RPMI7951 (cell line): ENCODE results near the gene ERBB2. TPM values are rescaled to one million over a fixed set of nuclear protein-coding genes. Genes with fewer than 3 reads are reported as not detected.
"Not testable (repeated sequence)": the region's sequence is repeated elsewhere in the genome, so short reads cannot be mapped to it uniquely, and the experiment has no call there.

Experiments
- DNase-seq: peaks from one replicate; pipeline ENCODE4 v3.0.0-alpha.2; 2012; ENCODE audit warnings: low read depth
- total RNA-seq: library from RNA; depleted of rRNA; stranded (reverse); fragments of >200 nt; shearing (Covaris generic); gene quantifications from 2 replicates; pipeline ENCODE4 v1.2.3, GENCODE V29; 2014

ERBB2 gene
- total RNA-seq, 1 experiment from 2014 or later, result 11.5 TPM

DNA sequence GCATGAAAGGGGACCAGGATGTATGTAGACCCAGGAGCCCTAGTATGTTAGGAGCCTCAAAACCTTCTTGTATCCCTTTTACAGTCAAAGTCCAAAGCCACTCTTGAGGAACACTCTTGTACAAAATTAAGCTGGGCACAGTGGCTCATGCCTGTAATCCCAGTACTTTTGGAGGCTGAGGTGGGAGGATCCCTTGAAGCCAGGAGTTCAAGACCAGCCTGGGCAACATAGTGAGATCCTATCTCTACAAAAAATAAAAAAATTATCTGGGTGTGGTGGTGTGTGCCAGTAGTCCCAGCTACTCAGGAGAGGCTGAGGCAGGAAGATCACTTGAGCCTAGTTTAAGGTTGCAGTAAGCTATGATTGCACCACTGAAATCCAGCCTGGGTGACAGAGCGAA is 26.1 kb downstream of the ERBB2 start:
- not testable (repeated sequence) for DNase-seq

DNA sequence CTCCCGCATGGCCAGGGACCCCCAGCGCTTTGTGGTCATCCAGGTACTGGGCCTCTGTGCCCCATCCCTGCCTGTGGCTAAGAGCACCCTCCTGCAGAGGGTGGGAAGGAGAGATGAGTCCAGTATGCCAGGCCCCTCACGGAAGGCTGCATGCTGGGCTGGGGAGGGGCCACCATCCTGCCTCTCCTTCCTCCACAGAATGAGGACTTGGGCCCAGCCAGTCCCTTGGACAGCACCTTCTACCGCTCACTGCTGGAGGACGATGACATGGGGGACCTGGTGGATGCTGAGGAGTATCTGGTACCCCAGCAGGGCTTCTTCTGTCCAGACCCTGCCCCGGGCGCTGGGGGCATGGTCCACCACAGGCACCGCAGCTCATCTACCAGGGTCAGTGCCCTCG is 26.8 kb downstream of the ERBB2 start:
- no peak for DNase-seq

DNA sequence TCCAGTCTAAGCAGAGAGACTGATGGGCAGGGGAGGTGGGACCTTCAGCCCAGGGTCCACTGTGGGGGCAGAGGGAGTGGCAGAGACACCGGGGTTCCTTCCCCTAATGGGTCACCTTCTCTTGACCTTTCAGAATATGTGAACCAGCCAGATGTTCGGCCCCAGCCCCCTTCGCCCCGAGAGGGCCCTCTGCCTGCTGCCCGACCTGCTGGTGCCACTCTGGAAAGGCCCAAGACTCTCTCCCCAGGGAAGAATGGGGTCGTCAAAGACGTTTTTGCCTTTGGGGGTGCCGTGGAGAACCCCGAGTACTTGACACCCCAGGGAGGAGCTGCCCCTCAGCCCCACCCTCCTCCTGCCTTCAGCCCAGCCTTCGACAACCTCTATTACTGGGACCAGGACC is 27.7 kb downstream of the ERBB2 start:
- DNase-seq, result no peak

DNA sequence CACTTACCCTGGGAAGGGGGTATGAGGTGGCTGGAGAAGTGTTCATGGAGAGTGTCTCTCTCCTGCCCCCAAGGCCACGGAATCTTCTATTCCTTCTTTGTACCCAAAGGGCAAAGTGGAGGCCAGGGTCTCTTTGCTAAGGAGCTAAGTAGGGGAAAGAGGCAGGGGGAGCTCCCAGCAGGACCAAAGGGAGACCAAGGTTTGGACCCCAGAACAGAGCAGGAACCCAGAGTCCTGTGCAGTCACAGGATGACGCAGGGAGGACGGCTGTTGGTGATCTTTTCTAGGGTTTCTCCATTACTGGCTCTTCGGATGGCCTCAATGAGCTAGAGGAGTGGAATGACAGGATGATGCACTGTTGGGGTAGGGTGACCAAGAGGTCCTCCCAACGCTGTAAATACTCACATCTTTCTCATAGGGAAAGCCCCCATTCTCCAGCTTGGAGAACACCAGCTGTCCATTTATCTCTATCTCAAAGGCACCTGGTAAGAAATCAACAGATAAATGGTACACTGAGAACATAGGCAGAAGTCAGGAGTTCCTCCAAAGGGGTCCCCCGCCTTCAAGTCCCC is 29.5 kb downstream of the ERBB2 start:
- no peak for DNase-seq

DNA sequence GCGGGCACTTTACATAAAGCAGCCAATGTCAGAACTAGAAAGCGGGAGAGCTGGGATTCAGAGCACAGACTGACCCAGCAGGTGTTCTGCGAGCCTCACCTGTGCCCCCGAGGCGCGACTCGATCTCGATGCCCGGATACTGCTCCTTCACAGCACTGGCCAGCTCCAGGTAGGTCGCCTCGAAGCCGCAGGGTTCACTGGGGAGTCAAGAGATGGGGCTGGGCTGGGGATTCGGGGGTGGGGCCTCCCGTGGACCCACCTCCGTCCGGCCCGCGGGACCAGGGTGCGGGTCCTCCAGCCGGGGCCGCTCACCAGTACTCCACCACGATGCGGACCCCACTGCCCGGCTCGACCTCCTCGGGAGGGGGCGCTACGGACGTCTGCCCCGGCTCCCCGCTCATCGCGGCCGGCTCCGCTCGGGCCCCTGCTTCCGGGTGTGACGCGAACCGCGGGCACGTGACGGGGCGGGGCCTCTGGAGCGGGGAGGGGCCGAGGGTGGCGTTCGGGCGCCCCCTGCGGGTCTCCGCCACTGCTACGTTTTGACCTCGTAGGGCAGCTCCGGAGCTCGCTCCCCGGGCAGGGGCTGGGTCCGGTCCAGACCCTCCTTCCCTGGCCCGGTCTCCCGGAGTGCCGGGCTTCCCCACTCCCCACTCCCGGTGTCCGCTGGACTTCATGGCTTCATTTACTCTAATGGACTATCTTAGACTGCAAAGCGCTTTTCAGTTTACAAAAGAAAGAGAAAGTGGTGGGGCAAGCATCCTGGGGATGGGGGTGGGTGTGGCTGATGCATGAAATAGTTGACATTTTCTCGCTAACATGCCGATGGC is 30.4 kb downstream of the ERBB2 start, which contains the start of gene MIEN1:
Gene MIEN1, minus strand, starts transcription at position 438 of the 827 bp plus-strand sequence. Its CDS starts 37 bp downstream, at position 401.
- peak; percentile 70 for DNase-seq

DNA sequence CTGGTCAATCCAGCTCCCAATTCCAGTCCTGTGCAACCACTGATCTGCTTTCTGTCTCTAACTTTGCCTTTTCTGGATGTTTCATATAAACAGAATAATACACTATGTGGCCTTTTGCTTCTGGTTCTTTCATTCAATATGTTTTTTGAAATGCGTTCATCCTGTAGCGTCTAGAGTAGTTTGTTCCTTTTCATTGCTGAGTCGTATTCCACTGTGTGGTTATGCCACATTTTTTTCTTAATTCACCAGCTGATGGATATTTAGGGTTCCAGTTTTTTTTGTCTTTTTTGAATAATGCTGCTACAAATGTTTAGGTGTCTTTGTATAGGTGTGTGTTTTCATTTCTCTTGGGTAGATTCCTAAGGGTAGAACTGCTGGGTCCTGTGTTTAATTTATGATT is 32.7 kb downstream of the ERBB2 start:
- DNase-seq, result no peak

DNA sequence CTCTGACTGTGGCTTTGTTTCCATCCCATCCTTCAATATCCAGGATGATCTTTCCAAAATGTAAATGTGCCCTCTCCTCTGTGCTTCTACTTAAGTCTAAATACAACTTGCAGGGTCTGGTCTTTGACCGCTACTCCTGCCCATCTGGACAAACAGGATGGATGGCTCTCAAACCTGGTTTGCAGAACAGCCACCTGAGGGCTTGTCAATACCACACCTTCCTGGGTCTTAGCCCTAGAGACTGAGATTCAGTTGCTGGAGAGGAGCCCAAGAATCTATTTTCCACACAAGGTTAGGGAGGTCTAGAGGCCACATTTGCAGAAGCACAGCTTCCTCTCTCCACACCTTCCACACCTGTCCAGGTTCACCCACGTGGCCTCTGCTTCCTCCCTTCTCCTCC is 36.0 kb downstream of the ERBB2 start:
- no peak for DNase-seq

DNA sequence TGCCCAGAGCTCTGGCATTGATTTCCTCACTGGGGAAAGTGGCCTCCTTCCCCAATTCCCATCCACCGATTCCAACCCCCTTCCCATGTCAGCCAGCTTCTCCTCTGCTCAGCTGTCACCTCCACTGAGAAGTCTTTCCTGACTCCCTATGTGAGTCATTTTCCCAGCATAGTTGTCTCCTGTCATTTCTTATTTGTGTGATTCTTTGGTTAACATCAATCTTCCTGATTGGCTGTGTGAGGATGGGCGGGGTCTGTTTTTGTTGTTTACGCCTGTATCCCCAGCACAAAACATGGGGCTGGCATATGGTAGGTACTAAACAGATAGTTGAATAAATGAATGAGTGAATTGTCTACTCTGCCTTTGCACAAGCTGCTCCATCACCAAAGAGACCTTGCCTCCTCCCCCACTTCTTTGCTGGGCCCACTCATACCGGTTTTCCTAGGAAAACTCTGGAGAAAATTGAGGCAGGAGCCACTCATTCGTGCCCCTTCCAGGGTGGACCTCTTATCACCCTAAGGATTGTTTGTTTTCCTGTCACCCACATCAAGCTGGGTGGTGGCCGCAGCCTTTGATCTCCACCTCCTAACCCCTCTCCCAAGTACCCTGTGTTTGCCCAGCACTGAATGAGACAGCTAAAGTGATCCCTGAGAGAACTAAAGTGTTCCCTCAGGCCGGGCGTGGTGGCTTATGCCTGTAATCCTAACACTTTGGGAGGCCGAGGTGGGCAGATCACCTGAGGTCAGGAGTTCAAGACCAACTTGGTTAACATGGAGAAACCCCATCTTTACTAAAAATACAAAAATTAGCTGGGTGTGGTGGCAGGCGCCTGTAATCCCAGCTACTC is 36.7 kb downstream of the ERBB2 start:
- DNase-seq, result peak; percentile 32

DNA sequence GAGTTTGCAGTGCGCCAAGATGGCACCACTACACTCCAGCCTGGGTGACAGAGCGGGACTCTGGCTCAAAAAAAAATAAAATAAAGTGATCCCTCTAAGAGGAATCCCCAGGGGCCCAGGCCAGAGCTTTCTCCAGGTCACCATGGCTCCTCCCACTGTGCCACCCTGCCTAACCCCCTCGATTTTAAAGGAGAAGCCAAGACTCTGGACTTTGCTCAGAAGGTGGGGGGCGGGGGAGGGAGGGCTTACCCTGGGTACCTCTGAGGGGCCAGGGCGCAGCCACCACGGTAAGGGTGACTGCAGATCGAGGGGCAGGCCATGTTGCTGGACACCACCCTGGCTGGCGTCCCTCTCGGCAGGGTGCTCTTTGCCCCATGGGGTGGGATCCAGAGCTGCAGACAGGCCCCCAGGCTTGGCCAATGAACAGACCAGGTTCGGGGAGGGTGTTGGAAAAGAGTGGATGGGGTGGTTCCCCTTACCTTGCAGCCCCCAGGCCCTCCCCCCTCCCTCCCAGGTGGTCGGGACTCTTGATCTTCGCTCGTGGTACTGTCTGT is 37.4 kb downstream of the ERBB2 start:
- no peak for DNase-seq

DNA sequence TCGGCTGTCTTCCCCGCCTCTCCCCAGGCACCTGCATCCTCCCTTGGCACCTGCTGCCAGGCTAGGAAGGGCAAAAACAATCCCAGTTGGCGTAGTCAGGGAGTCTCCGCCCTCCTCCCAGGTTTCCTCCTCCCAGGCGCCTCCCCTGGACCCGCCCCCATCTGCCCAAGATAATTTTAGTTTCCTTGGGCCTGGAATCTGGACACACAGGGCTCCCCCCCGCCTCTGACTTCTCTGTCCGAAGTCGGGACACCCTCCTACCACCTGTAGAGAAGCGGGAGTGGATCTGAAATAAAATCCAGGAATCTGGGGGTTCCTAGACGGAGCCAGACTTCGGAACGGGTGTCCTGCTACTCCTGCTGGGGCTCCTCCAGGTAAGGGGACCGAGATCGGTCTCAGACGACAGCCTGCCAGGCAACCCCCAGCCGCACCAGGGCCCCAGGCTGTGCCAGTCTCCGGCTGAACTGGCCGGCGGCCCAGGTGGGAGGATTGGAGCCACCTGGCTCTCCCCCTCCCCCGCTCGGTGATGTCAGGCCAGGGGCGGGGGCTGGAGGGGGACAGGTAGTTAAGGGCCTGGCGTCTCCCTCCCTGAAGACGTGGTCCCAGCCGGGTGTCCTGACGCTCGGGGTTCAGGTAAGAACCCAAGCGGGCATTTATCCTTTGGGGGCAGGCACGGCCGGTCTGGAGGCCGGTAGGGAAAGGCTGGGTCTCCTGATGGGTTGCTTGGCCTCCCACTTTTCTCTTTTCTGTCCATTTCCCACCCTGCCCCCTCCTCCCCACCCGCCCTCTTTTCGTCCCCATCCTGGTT is 38.1 kb downstream of the ERBB2 start, which contains the start of gene GRB7:
Gene GRB7, plus strand, starts transcription at position 179 of the 808 bp plus-strand sequence. CDS start 4,364 bp downstream, outside the sequence.
- no peak for DNase-seq

DNA sequence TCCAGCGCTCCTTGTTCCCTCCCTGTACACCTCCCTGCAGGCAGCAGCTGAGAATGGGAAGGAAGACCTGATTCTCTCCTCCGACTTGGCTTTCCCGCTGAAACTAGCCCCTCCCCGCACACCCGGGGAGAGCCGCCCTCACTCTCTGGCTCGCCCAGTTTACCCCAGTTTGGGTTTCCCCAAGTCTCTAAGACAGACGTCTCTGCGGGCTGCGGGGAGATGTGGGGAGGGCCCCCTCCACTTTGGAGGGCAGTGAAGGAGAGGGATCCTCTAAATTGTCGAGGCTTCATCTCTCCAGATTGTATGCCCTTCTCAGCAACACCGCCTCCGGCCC is 38.7 kb downstream of the ERBB2 start:
- DNase-seq, result no peak

DNA sequence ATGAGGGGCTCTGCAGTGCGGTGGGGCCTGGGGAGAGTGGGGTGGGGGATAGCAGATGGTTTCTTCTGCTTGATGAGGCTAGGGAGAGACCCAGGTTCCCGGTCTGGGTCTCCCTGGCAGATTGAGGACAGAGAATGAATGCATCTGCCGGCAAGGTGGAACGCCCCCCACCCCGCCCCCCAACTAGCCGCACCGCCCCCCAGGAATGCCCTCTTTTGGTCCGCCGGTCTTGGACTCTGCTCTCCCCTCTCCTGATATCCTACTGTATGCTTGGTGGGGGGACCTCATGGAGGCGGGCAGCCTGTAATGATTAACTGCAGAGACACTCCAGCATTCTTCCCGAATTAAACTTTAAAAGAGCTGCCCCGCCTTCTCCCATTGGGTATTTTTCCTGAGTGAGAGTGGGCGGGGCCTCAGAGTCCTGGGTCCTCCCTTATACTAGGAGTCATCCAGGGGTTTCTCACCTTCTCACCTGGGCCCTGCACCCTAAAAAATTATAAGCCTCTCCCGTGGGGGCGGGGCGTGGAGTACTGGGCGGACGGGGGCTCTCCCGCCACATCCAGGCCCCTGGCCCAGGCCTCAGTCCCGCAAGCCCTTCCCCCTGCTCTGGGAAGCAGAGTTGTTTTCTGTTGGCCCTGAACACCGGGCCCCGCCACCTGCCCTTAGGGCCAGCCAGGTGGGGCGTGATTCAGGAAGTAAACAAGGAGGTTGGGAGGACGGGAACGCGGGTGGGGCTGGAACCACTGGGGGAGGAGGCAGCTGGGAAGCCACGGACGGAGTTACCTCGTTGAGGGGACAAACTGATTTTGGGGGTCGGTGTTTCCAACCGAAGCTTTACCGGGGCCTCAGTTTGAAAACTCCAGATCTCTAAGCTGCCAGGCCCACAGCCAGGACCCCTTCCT is 39.4 kb downstream of the ERBB2 start:
- DNase-seq, result peak; percentile 21

DNA sequence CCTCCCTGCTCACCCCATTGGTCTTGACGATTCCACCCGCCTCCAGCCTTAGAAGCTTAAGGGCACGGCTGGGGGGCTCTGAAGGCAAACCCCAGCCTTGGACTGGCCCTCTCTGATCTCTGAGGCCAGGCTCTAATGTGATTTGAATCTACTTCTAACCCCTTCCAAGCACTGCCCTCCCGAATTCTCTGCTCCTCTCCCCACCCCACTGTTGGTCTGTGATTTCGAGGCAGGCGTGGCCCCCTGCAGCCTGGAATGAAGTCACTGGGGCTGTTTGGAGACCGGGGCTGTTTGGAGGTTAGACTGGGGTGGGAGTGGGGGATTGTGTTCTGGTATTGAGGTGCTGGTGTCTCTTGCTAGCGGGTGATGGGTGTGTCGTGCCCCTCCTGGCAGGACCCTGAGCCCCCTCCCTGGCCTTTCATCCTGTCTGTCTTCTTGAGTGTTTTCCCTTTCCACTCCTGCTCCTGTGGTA is 40.1 kb downstream of the ERBB2 start:
- DNase-seq, result no peak

DNA sequence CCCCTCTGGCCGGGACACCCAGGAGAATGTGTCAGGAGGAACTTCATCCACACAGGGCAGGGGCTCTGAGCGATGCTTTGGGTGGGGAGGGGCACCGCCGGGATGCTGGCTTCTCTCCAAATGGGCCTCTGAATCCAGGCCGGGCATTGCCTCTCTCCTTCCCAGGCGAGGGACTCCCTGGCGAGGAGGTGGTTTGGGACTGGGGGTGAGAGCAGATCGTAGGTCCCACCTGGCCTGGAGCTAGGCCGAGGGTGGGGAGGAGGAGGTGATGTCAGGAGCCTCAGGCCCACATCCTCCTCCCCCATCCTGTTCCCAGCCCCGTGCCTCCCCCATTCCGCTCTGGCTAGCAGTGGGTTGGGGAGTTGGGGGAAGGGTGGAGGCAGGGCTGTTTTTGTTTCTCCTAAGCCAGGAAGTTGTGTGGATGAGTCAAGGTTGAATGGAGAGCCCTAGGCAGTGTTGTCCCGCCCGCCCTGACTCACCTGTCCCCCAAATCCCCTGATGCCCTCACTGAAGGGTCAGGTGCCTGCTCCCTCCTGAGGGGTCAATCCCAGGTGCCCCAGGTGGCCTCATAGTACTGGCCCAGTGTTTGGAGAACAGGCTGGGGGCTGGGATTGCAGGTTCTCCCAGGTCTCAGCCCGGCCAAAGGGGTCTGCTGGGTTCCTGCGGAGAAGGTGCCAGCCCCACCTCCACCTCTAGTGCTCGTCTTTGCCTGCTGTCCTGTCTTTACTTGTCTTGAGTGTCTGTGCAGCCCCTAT is 40.7 kb downstream of the ERBB2 start:
- peak; percentile 44 for DNase-seq

DNA sequence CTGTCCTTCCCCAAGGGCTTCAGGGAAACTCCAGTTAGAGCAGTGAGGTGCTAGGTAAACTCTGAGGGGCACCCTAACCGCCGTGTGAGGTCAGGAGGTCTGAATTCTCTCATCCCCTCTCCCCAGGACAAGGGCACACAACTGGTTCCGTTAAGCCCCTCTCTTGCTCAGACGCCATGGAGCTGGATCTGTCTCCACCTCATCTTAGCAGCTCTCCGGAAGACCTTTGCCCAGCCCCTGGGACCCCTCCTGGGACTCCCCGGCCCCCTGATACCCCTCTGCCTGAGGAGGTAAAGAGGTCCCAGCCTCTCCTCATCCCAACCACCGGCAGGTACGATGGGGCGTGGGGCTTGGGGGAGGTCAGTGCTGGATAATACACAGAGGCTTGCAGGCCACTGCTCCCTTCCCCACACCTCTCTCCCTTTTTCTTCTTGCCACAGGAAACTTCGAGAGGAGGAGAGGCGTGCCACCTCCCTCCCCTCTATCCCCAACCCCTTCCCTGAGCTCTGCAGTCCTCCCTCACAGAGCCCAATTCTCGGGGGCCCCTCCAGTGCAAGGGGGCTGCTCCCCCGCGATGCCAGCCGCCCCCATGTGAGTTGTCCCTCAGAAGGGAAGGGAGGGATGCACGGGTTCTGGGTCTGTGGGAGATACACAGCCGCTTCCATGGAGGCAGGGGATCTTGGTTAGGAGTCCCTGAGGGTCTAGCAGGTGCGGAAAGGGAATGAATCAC is 42.4 kb downstream of the ERBB2 start:
- no peak for DNase-seq

DNA sequence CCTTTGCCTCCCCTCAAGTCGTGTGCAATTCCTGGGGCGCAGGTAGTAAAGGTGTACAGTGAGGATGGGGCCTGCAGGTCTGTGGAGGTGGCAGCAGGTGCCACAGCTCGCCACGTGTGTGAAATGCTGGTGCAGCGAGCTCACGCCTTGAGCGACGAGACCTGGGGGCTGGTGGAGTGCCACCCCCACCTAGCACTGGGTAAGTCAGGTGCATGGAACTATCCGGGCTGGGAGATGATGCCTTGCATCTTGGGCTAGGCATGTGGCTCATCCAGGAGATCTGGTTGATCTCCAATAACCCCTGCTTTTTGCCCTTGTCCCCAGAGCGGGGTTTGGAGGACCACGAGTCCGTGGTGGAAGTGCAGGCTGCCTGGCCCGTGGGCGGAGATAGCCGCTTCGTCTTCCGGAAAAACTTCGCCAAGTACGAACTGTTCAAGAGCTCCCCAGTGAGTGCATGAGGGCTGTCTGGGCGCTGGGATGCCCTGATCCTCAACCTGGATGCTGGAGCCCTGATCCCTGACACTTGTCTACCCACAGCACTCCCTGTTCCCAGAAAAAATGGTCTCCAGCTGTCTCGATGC is 43.1 kb downstream of the ERBB2 start:
- no peak for DNase-seq

DNA sequence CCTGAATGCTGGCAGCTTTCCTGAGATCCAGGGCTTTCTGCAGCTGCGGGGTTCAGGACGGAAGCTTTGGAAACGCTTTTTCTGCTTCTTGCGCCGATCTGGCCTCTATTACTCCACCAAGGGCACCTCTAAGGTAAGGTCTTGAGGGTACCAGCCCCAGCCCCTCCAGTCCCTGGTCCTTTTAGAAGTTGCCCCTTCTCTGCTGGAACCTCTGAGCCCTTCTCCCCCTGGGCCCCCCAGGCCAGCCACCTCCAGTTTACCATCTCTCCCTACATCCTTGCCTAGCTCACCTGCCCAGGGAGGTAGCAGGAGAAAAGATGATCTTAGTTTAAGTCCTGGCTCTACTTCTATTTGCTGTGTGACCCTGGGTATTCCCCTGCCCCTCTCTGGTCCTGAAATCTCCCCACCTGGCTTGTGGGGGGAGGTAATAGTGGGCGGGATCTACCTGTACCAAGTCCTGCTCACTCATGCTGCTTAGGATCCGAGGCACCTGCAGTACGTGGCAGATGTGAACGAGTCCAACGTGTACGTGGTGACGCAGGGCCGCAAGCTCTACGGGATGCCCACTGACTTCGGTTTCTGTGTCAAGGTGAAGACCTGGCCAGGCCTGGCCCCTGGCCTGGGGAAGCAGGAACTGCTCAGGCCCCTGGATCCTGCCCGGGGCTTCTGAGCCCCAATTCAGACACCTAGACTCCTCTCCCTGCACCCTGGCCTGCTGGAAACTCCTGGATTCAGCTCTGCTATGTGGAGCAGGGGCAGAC is 44.4 kb downstream of the ERBB2 start:
- DNase-seq, result no peak

DNA sequence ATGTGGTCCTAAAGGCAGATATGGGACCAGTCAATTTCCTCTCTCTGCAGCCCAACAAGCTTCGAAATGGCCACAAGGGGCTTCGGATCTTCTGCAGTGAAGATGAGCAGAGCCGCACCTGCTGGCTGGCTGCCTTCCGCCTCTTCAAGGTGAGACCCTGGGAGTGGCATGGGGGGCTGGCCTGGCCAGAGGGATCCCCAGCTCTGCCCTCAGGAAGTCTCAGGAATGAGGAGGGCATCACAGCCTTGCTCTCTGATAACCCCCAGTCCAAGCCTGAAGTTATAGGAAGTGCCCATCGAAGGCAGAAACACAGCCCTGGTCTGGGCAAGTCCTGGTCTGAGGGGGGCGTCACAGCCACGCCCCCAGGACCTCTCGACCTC is 45.0 kb downstream of the ERBB2 start:
- no peak for DNase-seq
